ENCODE data around the gene SULT1A2.

DNA sequence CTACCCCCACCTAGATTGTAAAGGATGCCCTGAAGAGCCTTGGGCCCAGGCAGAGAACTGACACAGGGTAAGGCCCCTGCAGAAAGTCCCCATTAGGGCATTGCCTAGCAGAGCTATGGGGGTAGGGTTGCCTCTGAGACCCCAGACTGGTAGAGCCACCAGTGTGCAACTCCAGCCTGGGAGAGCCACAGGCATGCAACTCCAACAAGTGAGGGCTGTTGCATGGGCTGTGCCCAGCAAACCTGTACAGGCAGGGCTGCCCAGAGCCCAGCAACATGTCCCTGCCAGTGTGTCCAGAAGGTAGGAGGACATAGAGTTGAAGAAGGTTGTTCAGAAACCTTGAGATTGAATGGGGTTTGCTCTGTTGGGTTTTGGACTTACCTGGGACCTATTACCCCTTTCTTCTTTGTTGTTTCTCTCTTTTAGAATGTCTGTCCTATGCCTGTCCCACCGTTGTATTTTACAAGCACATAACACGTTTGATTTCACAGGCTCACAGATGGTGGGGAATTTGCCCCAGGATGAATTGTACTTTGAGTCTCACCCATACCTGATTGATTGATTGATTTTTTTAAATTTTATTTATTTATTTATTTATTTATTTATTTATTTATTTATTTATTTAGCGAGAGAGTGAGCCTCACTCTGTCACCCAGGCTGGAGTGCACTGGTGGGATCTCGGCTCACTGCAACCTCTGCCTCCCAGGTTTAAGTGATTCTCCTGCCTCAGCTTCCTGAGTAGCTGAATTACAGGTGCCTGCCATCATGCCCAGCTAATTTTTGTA is 26.7 kb downstream of the SULT1A2 start:
- TF ChIP-seq, protein P1, sequence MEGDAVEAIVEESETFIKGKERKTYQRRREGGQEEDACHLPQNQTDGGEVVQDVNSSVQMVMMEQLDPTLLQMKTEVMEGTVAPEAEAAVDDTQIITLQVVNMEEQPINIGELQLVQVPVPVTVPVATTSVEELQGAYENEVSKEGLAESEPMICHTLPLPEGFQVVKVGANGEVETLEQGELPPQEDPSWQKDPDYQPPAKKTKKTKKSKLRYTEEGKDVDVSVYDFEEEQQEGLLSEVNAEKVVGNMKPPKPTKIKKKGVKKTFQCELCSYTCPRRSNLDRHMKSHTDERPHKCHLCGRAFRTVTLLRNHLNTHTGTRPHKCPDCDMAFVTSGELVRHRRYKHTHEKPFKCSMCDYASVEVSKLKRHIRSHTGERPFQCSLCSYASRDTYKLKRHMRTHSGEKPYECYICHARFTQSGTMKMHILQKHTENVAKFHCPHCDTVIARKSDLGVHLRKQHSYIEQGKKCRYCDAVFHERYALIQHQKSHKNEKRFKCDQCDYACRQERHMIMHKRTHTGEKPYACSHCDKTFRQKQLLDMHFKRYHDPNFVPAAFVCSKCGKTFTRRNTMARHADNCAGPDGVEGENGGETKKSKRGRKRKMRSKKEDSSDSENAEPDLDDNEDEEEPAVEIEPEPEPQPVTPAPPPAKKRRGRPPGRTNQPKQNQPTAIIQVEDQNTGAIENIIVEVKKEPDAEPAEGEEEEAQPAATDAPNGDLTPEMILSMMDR (IDR thresholded peaks at IDR 0.05): no peak
- no peak for TF ChIP-seq POLR2A (IDR thresholded peaks at IDR 0.05)
